GM12865 (cell line): Measurements from ENCODE around the gene DENND5A.
A peak's percentile ranks its signal among the peaks of the same experiment; 100 is the strongest.
"Not testable (repeated sequence)": the region's sequence is repeated elsewhere in the genome, so short reads cannot be mapped to it uniquely, and the experiment has no call there.

Experiments used
- DNase-seq: peaks from one replicate; pipeline ENCODE4 v3.0.0; 2010; ENCODE audit warnings: low read depth
- H3K4me3 ChIP-seq: 2 replicates; pipeline ENCODE4 v1.5.1; 2011; ENCODE audit warnings: mild to moderate bottlenecking, low read depth, low read length, control low read depth
- CTCF ChIP-seq: IDR thresholded peaks from 2 replicates; pipeline ENCODE4 v1.5.1; 2011; ENCODE audit warnings: low read length, control low read depth, low read depth, inconsistent platforms; ENCODE audit not compliant: insufficient read depth; ENCODE audit errors: missing control alignments

DENND5A gene

GRCh38 chr11:9264316-9265210 lies 587 bp downstream of the DENND5A start:
- no peak for TF ChIP-seq CTCF
- H3K4me3 ChIP-seq, result peak overlapping the region; percentile 74
- DNase-seq, result no peak

GRCh38 chr11:9263840-9264315 lies 1.3 kb downstream of the DENND5A start:
- peak overlapping the region; percentile 74 for H3K4me3 ChIP-seq
- no peak for TF ChIP-seq CTCF
- DNase-seq, result peak; percentile 89

DNA sequence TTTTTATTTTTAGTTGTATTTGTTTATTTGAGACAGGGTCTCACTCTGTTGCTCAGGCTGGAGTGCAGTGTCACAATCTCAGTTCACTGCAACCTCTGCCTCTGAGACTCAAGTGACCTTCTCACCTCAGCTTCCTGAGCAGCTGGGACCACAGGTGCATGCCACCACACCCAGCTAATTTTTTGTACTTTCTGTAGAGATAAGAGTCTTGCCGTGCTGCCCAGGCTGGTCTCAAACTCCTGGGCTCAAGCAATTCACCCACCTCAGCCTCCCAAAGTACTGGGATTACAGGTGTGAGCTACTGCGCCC lies 4.4 kb downstream of the DENND5A start:
- H3K4me3 ChIP-seq, result not testable (repeated sequence)
- peak; percentile 66 for DNase-seq

- TF ChIP-seq CTCF, result peak; percentile 11
- no peak for DNase-seq
- H3K4me3 ChIP-seq, result no peak overlapping the region
Observed at GRCh38 chr11:9259981-9260837, 4.9 kb downstream of the DENND5A start.

GRCh38 chr11:9258279-9258678 lies 6.9 kb downstream of the DENND5A start:
- not testable (repeated sequence) for H3K4me3 ChIP-seq, DNase-seq

- DNase-seq, result no peak
- TF ChIP-seq CTCF, result no peak
- no peak overlapping the region for H3K4me3 ChIP-seq
Observed at GRCh38 chr11:9254416-9254815, 10.7 kb downstream of the DENND5A start.

- H3K4me3 ChIP-seq, result no peak overlapping the region
- no peak for DNase-seq
- TF ChIP-seq CTCF, result no peak
Observed at GRCh38 chr11:9253086-9253485, 12.1 kb downstream of the DENND5A start.
